ENCODE results near the gene AARS2. TPM values are rescaled to one million over a fixed set of nuclear protein-coding genes. Genes with fewer than 3 reads are reported as not detected.

AARS2 gene
- total RNA-seq, 3 donors from 2014 or later = 12.5 to 21.1 (median 15.9) TPM

GRCh38 chr6:44258325-44258863, 54.8 kb downstream of the AARS2 start:
- TF ChIP-seq CTCF (IDR thresholded peaks at IDR 0.05) = no peak
- no peak for ATAC-seq
- Histone ChIP-seq H3K4me3 (no peak overlapping the region), H3K36me3 (ENCODE audit: low read depth) (peaks cover 8% of the 10 kb centered on the region), H3K9me3 (no peaks in the 10 kb centered on the region), H3K4me1 (ENCODE audit: low read depth) (peaks cover 22% of the 10 kb centered on the region)
- no peak for DNase-seq
- intact Hi-C loops (cut with DNase I, micrococcal nuclease) = no loop called here

GRCh38 chr6:44257753-44258324, 55.3 kb downstream of the AARS2 start:
- TF ChIP-seq CTCF (IDR thresholded peaks at IDR 0.05) = no peak
- Histone ChIP-seq H3K9me3 (no peaks in the 10 kb centered on the region), H3K4me3 (no peak overlapping the region), H3K36me3 (ENCODE audit: low read depth) (peaks cover 13% of the 10 kb centered on the region), H3K4me1 (ENCODE audit: low read depth) (peaks cover 17% of the 10 kb centered on the region)
- intact Hi-C loops (cut with DNase I, micrococcal nuclease) = no loop called here
- DNase-seq (no peak), ATAC-seq (no peak)

- peak; percentile 88 for ATAC-seq
- peak; percentile 63 to 85 (median 80) for DNase-seq
- Histone ChIP-seq H3K36me3 (ENCODE audit: low read depth) (peaks cover 18% of the 10 kb centered on the region), H3K4me3 (peak within 1 kb of the TSS; percentile 90), H3K9me3 (no peaks in the 10 kb centered on the region), H3K4me1 (ENCODE audit: low read depth) (peaks cover 16% of the 10 kb centered on the region)
- peak; percentile 81 for TF ChIP-seq CTCF (IDR thresholded peaks at IDR 0.05)
- intact Hi-C loops (cut with DNase I, micrococcal nuclease) = no loop called here
Observed at GRCh38 chr6:44257025-44257752, 56.0 kb downstream of the AARS2 start, which contains the start of gene SLC35B2. SLC35B2 (minus strand) TSS chr6:44257528; CDS start chr6:44257410, 118 bp downstream.

GRCh38 chr6:44256775-44257024, 56.4 kb downstream of the AARS2 start:
- no peak for DNase-seq
- intact Hi-C loops (cut with DNase I, micrococcal nuclease) = no loop called here
- no peak for ATAC-seq
- TF ChIP-seq CTCF (IDR thresholded peaks at IDR 0.05) = no peak
- Histone ChIP-seq H3K4me1 (ENCODE audit: low read depth) (peaks cover 16% of the 10 kb centered on the region), H3K36me3 (ENCODE audit: low read depth) (peaks cover 23% of the 10 kb centered on the region), H3K9me3 (no peaks in the 10 kb centered on the region), H3K4me3 (peak overlapping the region; percentile 90)

- TF ChIP-seq CTCF (IDR thresholded peaks at IDR 0.05) = no peak
- DNase-seq = peak in 1 of 3 donors; percentile 51
- ATAC-seq = peak; percentile 59
- intact Hi-C loops (cut with DNase I, micrococcal nuclease) = no loop called here
- peak overlapping the region; percentile 90 for H3K4me3 ChIP-seq
- peaks cover 26% of the 10 kb centered on the region for H3K36me3 ChIP-seq (ENCODE audit: low read depth)
- peaks cover 16% of the 10 kb centered on the region for H3K4me1 ChIP-seq (ENCODE audit: low read depth)
- no peaks in the 10 kb centered on the region for H3K9me3 ChIP-seq
Observed at GRCh38 chr6:44255871-44256774, 57.0 kb downstream of the AARS2 start.

Measured in mucosa of descending colon (tissue), 3 donors.